T-helper 22 cell (primary cell): ENCODE measurements around the gene TAS2R16.

Source experiments
- DNase-seq: peaks from one replicate; pipeline ENCODE4 v3.0.0-alpha.2; 2020; ENCODE audit warnings: low read depth

TAS2R16 gene, protein sequence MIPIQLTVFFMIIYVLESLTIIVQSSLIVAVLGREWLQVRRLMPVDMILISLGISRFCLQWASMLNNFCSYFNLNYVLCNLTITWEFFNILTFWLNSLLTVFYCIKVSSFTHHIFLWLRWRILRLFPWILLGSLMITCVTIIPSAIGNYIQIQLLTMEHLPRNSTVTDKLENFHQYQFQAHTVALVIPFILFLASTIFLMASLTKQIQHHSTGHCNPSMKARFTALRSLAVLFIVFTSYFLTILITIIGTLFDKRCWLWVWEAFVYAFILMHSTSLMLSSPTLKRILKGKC

GRCh38 chr7:122995600-122995999, at the start of gene TAS2R16:
TSS of gene TAS2R16 (minus strand) at chr7:122995700. CDS start at chr7:122995634, 66 bp downstream.
- DNase-seq = no peak

GRCh38 chr7:123043642-123044041, 48.1 kb upstream of the TAS2R16 start:
- DNase-seq = no peak

DNA sequence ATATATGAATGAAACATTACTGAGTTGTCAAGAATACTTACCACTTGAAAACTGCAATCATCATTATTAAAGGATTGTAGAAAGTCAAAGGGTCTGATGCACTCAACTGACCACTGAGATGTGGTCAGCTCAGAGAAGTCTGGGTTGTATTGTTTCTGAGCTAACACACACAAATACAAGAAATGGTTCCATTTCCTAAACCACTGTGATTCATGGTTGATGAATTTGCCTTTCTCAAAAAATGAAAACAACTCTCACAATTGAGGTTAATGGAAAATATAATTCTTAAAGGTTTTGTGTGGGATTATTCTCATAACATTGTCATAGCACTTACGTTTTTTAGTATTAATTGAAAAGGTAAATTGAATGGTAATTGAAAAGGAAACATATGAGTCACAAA, 45.6 kb upstream of the TAS2R16 start:
- no peak for DNase-seq

GRCh38 chr7:123039269-123039668, 43.8 kb upstream of the TAS2R16 start:
- no peak for DNase-seq

- no peak for DNase-seq
Observed at GRCh38 chr7:123034106-123034505, 38.6 kb upstream of the TAS2R16 start.

- no peak for DNase-seq
Observed at GRCh38 chr7:123030631-123031030, 35.1 kb upstream of the TAS2R16 start.

DNA sequence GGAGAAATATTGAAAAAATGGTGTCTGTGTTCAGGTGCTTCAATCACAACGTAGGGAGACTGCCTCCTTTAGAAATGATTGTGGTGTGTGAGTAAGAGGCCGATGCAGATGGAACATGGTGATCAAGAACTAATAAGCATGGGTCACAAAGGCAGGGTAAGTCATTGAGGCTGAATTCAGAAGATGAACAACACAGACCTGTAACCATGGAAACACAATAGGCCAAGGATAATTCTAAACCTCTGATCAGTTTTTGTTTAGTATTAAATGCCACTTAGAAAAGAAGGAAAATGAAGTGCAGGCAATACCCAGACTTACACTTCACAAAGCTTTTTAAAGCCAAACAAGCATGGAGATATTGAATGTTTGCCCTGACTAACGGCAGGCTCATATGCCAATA, 32.8 kb upstream of the TAS2R16 start:
- no peak for DNase-seq

DNA sequence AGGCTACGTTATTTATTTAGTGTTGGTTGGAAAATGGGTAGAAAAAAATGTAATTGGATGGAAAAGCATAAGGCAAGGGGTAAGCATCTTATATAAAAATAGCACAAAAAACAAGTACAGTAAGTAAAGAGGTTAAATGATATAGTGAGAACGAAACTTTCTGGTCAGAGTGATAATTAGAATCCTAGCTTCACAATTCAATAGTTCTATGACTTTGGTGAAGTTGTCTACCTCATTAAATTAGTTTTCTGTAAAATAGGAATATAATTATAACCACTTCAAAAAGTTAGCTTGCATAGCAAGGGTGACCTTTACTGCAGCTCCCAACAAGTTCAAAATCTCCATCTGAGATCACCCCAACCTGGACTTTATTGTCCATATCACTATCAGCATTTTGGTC, 30.8 kb upstream of the TAS2R16 start:
- no peak for DNase-seq

- no peak for DNase-seq
Observed at GRCh38 chr7:123024989-123025758, 29.7 kb upstream of the TAS2R16 start.

GRCh38 chr7:123023126-123023525, 27.6 kb upstream of the TAS2R16 start:
- DNase-seq = no peak

DNA sequence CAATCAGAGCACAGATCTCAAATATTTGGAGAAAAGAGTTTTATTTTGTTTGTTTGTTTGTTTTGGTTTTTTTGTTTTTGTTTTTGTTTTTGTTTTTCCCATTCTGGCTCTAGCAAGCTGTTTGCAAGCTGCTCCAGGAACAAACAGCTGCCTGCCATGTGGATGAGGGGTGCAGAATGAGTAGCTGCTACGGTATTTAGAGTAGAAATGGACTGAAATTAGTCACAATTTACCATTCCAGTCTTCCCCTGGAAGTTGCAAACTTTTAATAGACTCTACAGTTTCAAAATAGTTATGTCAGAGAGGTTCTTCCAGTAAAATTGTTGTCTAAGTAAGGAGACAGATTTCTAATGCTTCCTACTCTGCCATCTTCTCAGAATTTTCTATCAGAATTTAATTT, 27.1 kb upstream of the TAS2R16 start:
- no peak for DNase-seq

- DNase-seq = no peak
Observed at GRCh38 chr7:123012435-123012834, 16.9 kb upstream of the TAS2R16 start.

DNA sequence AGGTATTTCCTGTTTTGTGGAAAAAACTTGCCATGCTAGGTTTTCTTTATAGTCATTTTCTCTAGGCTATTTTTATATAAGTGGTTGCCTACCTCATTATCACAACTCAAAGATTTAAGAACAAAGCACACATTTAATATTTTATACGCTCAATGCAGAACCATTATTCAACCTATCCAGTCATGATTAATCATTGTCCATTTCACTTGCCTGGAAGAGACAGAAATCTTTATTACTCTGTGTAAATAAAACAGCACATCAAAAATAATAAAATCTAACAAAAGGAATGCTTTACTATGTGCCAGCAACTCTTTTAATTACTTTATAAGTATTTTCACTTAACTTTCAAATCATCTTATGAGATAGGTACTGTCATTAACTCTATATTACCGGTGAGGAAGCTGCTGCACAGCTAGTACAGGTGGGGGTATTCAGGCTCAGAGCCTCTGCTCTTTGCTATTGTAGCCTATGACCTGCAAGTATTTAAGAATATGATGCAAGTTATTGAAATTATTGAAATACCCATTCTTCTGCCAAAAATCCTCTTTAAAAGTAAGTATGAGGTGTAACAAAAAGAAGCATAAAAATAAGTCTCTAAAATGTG, 16.4 kb upstream of the TAS2R16 start:
- DNase-seq = no peak

DNA sequence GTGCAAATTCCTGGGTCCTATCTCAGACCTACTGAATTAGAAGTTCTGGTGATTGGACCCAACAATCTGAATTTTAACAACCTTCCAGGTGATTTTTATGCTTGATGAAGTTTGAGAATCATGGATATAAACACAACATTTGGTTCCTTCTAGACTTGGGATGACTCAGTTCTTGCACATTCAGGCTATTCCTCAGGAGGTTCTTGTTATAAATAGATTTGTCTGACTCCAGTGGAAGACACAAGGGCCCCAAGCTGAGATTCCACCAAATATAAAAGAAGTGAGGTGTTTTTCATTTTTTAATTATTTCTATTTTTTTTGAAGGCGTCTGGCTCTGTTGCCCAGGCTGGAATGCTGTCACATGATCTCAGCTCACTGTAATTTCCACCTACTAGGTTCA, 9.4 kb upstream of the TAS2R16 start:
- DNase-seq = no peak

- DNase-seq = no peak
Observed at GRCh38 chr7:123003539-123004126, 8.1 kb upstream of the TAS2R16 start.

- no peak for DNase-seq
Observed at GRCh38 chr7:122989577-122989976, 5.9 kb downstream of the TAS2R16 start.

DNA sequence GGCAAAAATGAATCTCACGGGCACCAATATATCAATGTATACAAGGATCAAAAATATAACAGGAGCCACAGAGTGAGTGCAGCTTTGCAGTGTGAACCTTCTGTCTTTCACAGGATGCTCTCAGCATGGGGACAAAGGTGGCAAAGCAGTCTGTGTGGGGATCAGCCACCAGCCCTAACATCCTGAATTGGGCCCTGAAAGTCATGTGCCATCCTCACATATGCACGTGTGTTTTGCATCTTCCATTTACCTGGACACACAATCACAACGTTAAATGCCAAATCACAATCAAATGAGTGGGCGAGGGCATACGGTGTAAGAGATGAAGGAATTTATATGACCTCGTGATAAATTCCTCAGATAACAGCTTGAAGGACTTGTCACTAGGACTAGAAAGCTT, 6.5 kb downstream of the TAS2R16 start:
- no peak for DNase-seq

DNA sequence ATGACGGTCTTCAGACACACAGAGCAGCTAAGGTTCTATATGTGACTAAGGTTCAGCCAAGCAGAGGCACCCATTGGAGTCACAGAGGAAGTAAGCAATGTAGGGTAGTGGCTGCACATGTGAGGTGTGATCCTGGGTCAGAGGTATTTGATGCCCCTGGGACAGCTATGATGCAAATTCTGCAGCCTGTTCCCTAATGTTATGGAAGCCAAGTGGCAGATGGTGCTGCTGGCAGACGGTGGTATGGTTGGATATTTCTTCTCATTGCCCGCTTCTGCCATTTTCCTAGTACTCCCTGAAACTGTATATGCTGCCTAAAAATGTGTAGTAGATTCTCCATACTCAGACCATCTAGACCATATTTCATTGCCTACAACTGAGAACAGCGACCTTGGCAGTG, 7.2 kb downstream of the TAS2R16 start:
- DNase-seq = no peak

GRCh38 chr7:122987463-122987862, 8.0 kb downstream of the TAS2R16 start:
- no peak for DNase-seq

- no peak for DNase-seq
Observed at GRCh38 chr7:122984021-122984420, 11.5 kb downstream of the TAS2R16 start.

GRCh38 chr7:122983261-122983660, 12.2 kb downstream of the TAS2R16 start:
- no peak for DNase-seq

DNA sequence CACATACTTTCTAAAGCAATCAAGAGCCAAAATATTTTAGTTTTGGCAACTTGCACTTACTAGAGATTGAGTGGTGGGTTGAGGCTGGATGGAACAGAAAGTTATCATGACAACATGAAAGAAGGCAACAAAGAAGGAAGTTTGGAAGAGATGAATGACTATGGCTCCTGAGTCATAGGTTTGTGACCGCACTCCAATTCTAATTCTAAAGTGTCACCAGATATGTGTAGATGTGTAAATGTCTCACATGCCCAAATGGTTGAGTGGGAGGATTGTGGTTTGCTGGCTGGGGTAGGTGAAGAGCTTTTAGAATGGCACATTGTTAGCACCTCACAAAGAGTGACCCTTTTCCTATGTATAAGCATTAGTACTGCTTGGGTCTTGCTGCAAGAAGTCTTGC, 20.2 kb downstream of the TAS2R16 start:
- no peak for DNase-seq

DNA sequence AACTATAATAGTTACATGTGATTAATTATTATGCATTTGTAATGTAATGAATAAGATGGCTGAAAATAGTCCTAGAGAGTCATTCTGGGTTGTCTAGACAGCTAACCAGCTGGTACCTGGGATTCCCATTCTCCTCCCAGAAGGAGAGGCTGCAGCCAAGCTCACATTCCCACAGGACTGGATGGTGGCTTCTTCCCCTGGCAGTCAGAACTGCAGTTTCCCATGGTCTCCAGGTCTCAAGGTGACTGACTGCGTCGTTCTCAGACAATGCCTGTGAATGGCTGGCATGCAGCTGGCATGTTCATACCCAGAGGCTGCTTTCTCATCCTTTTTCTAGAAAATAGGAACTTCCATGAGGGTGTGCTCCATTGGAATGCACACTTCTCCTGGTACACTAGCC, 21.3 kb downstream of the TAS2R16 start:
- DNase-seq = no peak
